Liver (tissue), 3 donors: Measurements from ENCODE around the gene ARPP21.

Source experiments
- RAD21 ChIP-seq, 2 donors: IDR thresholded peaks; 2 replicates each; pipeline ENCODE4 v1.6.1; 2016; ENCODE audit warnings: antibody characterized with exemption in 2 of 2, mild to moderate bottlenecking in 2 of 2
- SP1 ChIP-seq: IDR thresholded peaks from 2 replicates; pipeline ENCODE4 v1.6.1; 2018; ENCODE audit warnings: antibody characterized with exemption, mild to moderate bottlenecking
- TAF1 ChIP-seq: conservative IDR thresholded peaks from 2 replicates; pipeline ENCODE4 v1.6.1; 2016; ENCODE audit warnings: antibody characterized with exemption, mild to moderate bottlenecking
- TF ChIP-seq, protein P1 (sequence below): fragments of 150-350 bp; IDR thresholded peaks from 2 replicates; pipeline ENCODE4 v1.5.1; 2017; ENCODE audit warnings: improper control_type of control experiment, low read depth, low read length; ENCODE audit not compliant: missing input control
- donor health status: healthy.
- donor health status: healthy.

DNA sequence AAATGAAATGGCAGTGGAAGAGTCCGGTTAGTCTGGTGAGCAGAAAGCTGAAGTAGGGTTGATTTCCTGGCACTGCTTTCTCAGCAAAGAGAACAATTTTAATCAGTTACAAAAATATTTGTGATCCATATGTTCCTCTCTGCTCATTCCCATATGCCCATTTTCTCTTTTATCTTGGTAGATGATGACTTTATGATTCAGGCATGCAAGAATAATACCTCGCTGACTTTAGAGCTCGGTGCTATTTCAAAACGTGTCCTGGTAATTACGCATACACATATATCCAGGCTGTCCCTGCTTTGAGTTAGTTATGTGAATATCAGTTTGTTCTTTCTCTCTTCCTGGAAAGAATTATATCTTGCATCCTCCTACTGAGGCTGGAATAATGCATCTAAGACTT lies 38.5 kb downstream of the ARPP21 start:
- TF ChIP-seq, protein P1, sequence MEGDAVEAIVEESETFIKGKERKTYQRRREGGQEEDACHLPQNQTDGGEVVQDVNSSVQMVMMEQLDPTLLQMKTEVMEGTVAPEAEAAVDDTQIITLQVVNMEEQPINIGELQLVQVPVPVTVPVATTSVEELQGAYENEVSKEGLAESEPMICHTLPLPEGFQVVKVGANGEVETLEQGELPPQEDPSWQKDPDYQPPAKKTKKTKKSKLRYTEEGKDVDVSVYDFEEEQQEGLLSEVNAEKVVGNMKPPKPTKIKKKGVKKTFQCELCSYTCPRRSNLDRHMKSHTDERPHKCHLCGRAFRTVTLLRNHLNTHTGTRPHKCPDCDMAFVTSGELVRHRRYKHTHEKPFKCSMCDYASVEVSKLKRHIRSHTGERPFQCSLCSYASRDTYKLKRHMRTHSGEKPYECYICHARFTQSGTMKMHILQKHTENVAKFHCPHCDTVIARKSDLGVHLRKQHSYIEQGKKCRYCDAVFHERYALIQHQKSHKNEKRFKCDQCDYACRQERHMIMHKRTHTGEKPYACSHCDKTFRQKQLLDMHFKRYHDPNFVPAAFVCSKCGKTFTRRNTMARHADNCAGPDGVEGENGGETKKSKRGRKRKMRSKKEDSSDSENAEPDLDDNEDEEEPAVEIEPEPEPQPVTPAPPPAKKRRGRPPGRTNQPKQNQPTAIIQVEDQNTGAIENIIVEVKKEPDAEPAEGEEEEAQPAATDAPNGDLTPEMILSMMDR = no peak
- TF ChIP-seq RAD21 (IDR thresholded peaks at IDR 0.05) (no peak), TAF1 (no peak), SP1 (no peak)
